Breast epithelium (tissue), 3 donors: ENCODE data around the gene VIPAS39.

Experiments used
- CTCF ChIP-seq, 3 donors: fragments of 450-650 bp; IDR thresholded peaks; one replicate each; pipeline ENCODE4 v1.5.1; 2016 to 2017; ENCODE audit warnings: antibody characterized with exemption in 3 of 3, mild to moderate bottlenecking in 3 of 3, moderate library complexity in 3 of 3
- POLR2A ChIP-seq: fragments of 450-650 bp; IDR thresholded peaks from one replicate; pipeline ENCODE4 v1.6.1; 2016; ENCODE audit warnings: antibody characterized with exemption, mild to moderate bottlenecking, moderate library complexity

DNA sequence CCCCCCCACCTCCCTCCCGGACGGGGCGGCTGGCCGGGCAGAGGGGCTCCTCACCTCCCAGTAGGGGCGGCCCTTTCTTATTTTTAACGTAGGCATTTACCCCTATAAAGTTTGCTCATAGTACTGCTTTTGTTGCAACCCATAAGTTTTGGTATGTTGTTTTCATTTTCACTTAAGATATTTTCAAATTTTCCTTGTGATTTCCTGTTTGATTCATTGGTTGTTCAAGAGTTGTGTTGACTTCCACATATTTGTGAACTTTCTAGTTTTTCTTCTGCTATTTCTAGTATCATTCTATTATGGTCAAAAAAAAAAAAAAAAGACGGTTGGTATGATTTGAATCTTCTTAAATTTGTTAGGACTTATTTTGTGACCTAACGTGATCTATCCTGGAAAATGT lies 40.6 kb downstream of the VIPAS39 start:
- TF ChIP-seq CTCF (IDR thresholded peaks at IDR 0.05) (no peak), POLR2A (no peak)
